Endothelial cell of umbilical vein (primary cell): ENCODE measurements around the gene MICA. TPM values are rescaled to one million over a fixed set of nuclear protein-coding genes. Genes with fewer than 3 reads are reported as not detected.
"Not testable (repeated sequence)": the region's sequence is repeated elsewhere in the genome, so short reads cannot be mapped to it uniquely, and the experiment has no call there.

ENCODE experiments used
- BruUV-seq: library from RNA; stranded (reverse); fragments of 400-500 nt; replicated peaks from 2 replicates; lab custom pipeline; 2021; lab: Mats Ljungman, UMichigan
- CTCF ChIA-PET: fragments of 300-600, 350-600 bp; sonication (Branson Sonifier 250); formaldehyde crosslinking; loops from one replicate; lab custom pipeline; 2021; ENCODE audit warnings: antibody characterized with exemption, inconsistent platforms; lab: Charles Lee
- POLR2A ChIA-PET: fragments of 300-600, 350-600 bp; sonication (Branson Sonifier 250); formaldehyde crosslinking; loops from one replicate; lab custom pipeline; 2021; ENCODE audit warnings: antibody characterized with exemption, inconsistent platforms; lab: Charles Lee
- DNase-seq: peaks from one replicate; pipeline ENCODE4 v3.0.0-alpha.2; 2011; ENCODE audit warnings: low read depth, low spot score
- FAIRE-seq: peaks from 2 replicates; lab custom pipeline; 2011; peaks lifted over from hg19 to GRCh38; lab: Jason Lieb, UNC
- H2AFZ ChIP-seq: 2 replicates; pipeline ENCODE4 v1.6.0; 2012; ENCODE audit warnings: low read depth, low read length, control low read depth, inconsistent platforms
- H3K27ac ChIP-seq: 2 replicates; pipeline ENCODE4 v1.5.1; 2011; ENCODE audit warnings: low read depth, mild to moderate bottlenecking, control low read depth, low read length, moderate library complexity; ENCODE audit not compliant: insufficient read depth
- H3K27me3 ChIP-seq, 2 experiments: 2 replicates each; pipeline versions ENCODE4 v1.6.0 to v1.6.1; 2011; ENCODE audit warnings: low read length in 2 of 2, mixed read lengths in 1 of 2; ENCODE audit not compliant: control insufficient read depth in 2 of 2, insufficient read depth in 2 of 2
- H3K36me3 ChIP-seq, 2 experiments: 2 replicates in 1 of 2; 3 replicates in 1 of 2; pipeline ENCODE4 v1.5.1; 2011; ENCODE audit warnings: low read length in 2 of 2, mild to moderate bottlenecking in 1 of 2, moderate library complexity in 1 of 2; ENCODE audit not compliant: control insufficient read depth in 2 of 2, insufficient read depth in 2 of 2; ENCODE audit errors: extremely low read depth in 1 of 2
- H3K4me1 ChIP-seq: 3 replicates; pipeline ENCODE4 v1.5.1; 2011; ENCODE audit warnings: mild to moderate bottlenecking, low read length; ENCODE audit not compliant: control insufficient read depth, insufficient read depth; ENCODE audit errors: extremely low read depth
- H3K4me2 ChIP-seq: 2 replicates; pipeline ENCODE4 v1.6.1; 2011; ENCODE audit warnings: low read length, control low read depth, mixed read lengths; ENCODE audit not compliant: insufficient read depth
- H3K4me3 ChIP-seq, 3 experiments: fragments of 200-600 bp in 1 of 3; sonication (generic), shearing (Covaris generic) in 1 of 3; replicated peaks in 1 of 3; 2 replicates each; pipeline ENCODE4 v1.5.1; 2011 to 2016; ENCODE audit warnings: control low read depth in 3 of 3, low read length in 3 of 3, mild to moderate bottlenecking in 2 of 3, inconsistent platforms in 1 of 3, low read depth in 1 of 3, moderate library complexity in 1 of 3; ENCODE audit not compliant: insufficient read depth in 1 of 3
- H3K79me2 ChIP-seq: 2 replicates; pipeline ENCODE4 v1.6.0; 2012; ENCODE audit warnings: low read length, inconsistent platforms; ENCODE audit not compliant: control insufficient read depth, insufficient read depth
- H3K9ac ChIP-seq: replicated peaks from 2 replicates; pipeline ENCODE3; 2011; ENCODE audit warnings: low read length, control low read depth; ENCODE audit not compliant: insufficient read depth; ENCODE audit errors: extremely low read depth
- H3K9me1 ChIP-seq: replicated peaks from 3 replicates; pipeline ENCODE4 v1.6.0; 2011; ENCODE audit warnings: mild to moderate bottlenecking, low read length; ENCODE audit not compliant: control insufficient read depth, insufficient read depth; ENCODE audit errors: extremely low read depth
- H3K9me3 ChIP-seq: replicated peaks from 2 replicates; pipeline ENCODE4 v1.5.1; 2012; ENCODE audit warnings: low read length, inconsistent platforms; ENCODE audit not compliant: control insufficient read depth, insufficient read depth
- H4K20me1 ChIP-seq: replicated peaks from 2 replicates; pipeline ENCODE3; 2011; ENCODE audit warnings: mild to moderate bottlenecking, low read length; ENCODE audit not compliant: control insufficient read depth, insufficient read depth; ENCODE audit errors: extremely low read depth
- CTCF ChIP-seq, 2 donors: IDR thresholded peaks; 1 replicate in 1 of 2; 2 replicates in 1 of 2; pipeline ENCODE4 v1.5.1; 2011; ENCODE audit warnings: low read length in 2 of 2, mild to moderate bottlenecking in 2 of 2, moderate library complexity in 2 of 2, control low read depth in 1 of 2, inconsistent platforms in 1 of 2, low read depth in 1 of 2; ENCODE audit not compliant: insufficient read depth in 1 of 2; ENCODE audit errors: extremely low read depth in 1 of 2
- EZH2 ChIP-seq: IDR thresholded peaks from 2 replicates; pipeline ENCODE4 v1.6.1; 2012; ENCODE audit warnings: borderline replicate concordance, low read depth, mild to moderate bottlenecking, moderate library complexity, low read length, inconsistent platforms; ENCODE audit not compliant: severe bottlenecking
- FOS ChIP-seq: IDR thresholded peaks from 2 replicates; pipeline ENCODE4 v1.6.1; 2011; ENCODE audit warnings: mild to moderate bottlenecking, low read length, moderate library complexity, borderline replicate concordance; ENCODE audit not compliant: insufficient read depth
- GATA2 ChIP-seq: IDR thresholded peaks from 2 replicates; pipeline ENCODE4 v1.7.0; 2011; ENCODE audit warnings: low read depth, mild to moderate bottlenecking, moderate library complexity, mixed read lengths, low read length; ENCODE audit not compliant: insufficient read length, insufficient read depth
- JUN ChIP-seq: IDR thresholded peaks from 2 replicates; pipeline ENCODE4 v1.6.1; 2011; ENCODE audit warnings: borderline replicate concordance, low read depth; ENCODE audit not compliant: insufficient read length, insufficient read depth
- MAX ChIP-seq: IDR thresholded peaks from 2 replicates; pipeline ENCODE4 v1.6.1; 2011; ENCODE audit not compliant: insufficient read depth, insufficient read length
- MYC ChIP-seq: IDR thresholded peaks from one replicate; pipeline ENCODE4 v1.6.1; 2011; ENCODE audit warnings: mild to moderate bottlenecking, low read depth, low read length
- dilution Hi-C: fragments of 300-500 bp; cut with MboI; formaldehyde crosslinking; loops from one replicate; pipeline ENCODE4 v1.15.0; 2019; ENCODE audit warnings: low sequenced_read_pairs; ENCODE audit not compliant: extremely low pct_ligation_motif_present
- intact Hi-C: fragments of 100-400 bp; cut with micrococcal nuclease; formaldehyde crosslinking; loops from one replicate; pipeline ENCODE4 v1.10.0; 2022
- polyA plus RNA-seq, 4 experiments: library from polyadenylated mRNA; depleted of rRNA in 3 of 4; stranded (reverse) in 3 of 4; unstranded in 1 of 4; fragments of >200 nt; gene quantifications; 2 replicates each; pipeline versions ENCODE4 v1.2.1 to v1.2.3, GENCODE V29; 2011 to 2012; ENCODE audit warnings: missing spikeins in 1 of 4
- total RNA-seq: library from RNA; stranded (reverse); gene quantifications from 2 replicates; pipeline ENCODE4 v1.2.3, GENCODE V29; 2021

MICA gene
- total and polyA plus RNA-seq, 2 donors (not counting 3 experiments of a cell fraction or from before 2014, with no cell fraction given): 42.5 to 99.3 TPM

- H3K27ac ChIP-seq, H3K36me3 ChIP-seq, H3K9me3 ChIP-seq, POLR2A ChIA-PET, intact Hi-C loops, DNase-seq, dilution Hi-C loops, H3K9me1 ChIP-seq, H3K4me2 ChIP-seq, H3K4me3 ChIP-seq, H4K20me1 ChIP-seq, FAIRE-seq, H3K4me1 ChIP-seq, BruUV-seq, H2AFZ ChIP-seq, H3K79me2 ChIP-seq, H3K9ac ChIP-seq: not testable (repeated sequence)
- CTCF ChIA-PET: interaction anchor here (1.3 to 5.0 kb wide), 3 partner anchors 7 to 177 kb away, joined by 3 to 29 read pairs (median 12); no protein-coding TSS in a partner anchor
- TF ChIP-seq CTCF (IDR thresholded peaks at IDR 0.05; ENCODE audit: extremely low read depth in 1 of 2, insufficient read depth in 1 of 2, low read depth in 1 of 2, low read length in 2 of 2): peak in 1 of 2 donors; percentile 32
- H3K27me3 ChIP-seq: peaks cover 13 to 15% of the 10 kb centered on the region in 2 experiments
These were observed 29.3 kb upstream of the MICA start for GRCh38 chr6:31374118-31374517.

GRCh38 chr6:31375699-31376098 is 27.7 kb upstream of the MICA start:
- H3K9ac ChIP-seq: no peak overlapping the region
- H3K36me3 ChIP-seq: no peaks in the 10 kb centered on the region
- no peak overlapping the region for H3K27ac ChIP-seq
- no peaks in the 10 kb centered on the region for H3K9me3 ChIP-seq
- CTCF ChIA-PET: interaction anchor here (0.6 to 5.0 kb wide), 4 partner anchors 9 to 244 kb away, joined by 3 to 29 read pairs (median 8); no protein-coding TSS in a partner anchor
- TF ChIP-seq GATA2 (no peak), EZH2 (no peak), FOS (no peak), MYC (no peak), MAX (no peak), JUN (no peak), CTCF (IDR thresholded peaks at IDR 0.05; ENCODE audit: extremely low read depth in 1 of 2, insufficient read depth in 1 of 2, low read depth in 1 of 2, low read length in 2 of 2) (no peak)
- no peaks in the 10 kb centered on the region for H3K9me1 ChIP-seq
- DNase-seq (no peak), FAIRE-seq (no peak)
- no peaks in the 10 kb centered on the region for H3K79me2 ChIP-seq
- intact Hi-C loops: no loop called here
- no peak overlapping the region for H2AFZ ChIP-seq
- H4K20me1 ChIP-seq: no peaks in the 10 kb centered on the region
- POLR2A ChIA-PET: no interaction called here
- no peaks in the 10 kb centered on the region for H3K4me1 ChIP-seq
- H3K27me3 ChIP-seq: peaks cover 10 to 15% of the 10 kb centered on the region in 2 experiments
- no peak overlapping the region for H3K4me3 ChIP-seq
- dilution Hi-C loops: no loop called here
- no peak overlapping the region for H3K4me2 ChIP-seq
- BruUV-seq: no TSS peak
